Nucleus accumbens (tissue), 56 donors: ENCODE results near the gene TNFRSF14.
"Not testable (repeated sequence)": the region's sequence is repeated elsewhere in the genome, so short reads cannot be mapped to it uniquely, and the experiment has no call there.

ENCODE experiments used
- DNase-seq, 56 donors: peaks; one replicate each; lab custom pipeline; 2025; lab: John Stamatoyannopoulos, UW

The TNFRSF14 gene

DNA sequence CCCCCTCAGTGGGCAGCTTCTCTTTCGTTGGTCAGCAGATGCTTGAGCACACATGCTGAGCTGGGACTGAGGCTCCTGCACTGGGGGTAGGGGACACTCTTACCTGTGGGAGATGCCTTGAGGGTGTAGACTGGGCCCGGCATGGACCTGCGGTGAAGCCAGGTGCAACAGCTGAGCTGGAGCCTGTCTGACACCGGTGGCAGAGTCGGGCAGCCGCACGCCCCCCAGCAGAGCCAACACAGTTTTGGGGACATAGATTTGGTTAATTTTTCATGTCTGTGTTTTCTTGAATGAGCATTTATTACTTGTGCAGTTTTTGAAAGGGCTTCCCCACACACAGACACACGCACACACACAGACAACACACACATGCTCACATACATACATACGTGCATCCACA lies 20.2 kb upstream of the TNFRSF14 start:
- no peak for DNase-seq

DNA sequence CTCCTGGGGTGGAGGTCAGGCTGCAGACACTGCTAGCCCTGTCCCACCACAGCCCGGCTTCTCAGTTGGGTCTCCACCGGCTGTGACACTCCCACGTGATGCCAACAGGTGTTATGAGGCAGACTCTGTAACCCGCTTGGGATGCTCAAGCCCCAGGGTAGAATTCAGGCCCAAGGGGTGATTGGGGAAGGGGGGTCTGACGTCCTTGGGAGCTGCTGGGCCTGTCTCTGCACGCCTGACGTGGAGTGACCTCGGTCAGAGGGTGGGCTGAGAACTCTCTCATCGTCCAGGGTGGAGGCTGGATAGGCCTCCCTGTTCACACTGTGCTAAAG lies 18.4 kb upstream of the TNFRSF14 start:
- no peak for DNase-seq

DNA sequence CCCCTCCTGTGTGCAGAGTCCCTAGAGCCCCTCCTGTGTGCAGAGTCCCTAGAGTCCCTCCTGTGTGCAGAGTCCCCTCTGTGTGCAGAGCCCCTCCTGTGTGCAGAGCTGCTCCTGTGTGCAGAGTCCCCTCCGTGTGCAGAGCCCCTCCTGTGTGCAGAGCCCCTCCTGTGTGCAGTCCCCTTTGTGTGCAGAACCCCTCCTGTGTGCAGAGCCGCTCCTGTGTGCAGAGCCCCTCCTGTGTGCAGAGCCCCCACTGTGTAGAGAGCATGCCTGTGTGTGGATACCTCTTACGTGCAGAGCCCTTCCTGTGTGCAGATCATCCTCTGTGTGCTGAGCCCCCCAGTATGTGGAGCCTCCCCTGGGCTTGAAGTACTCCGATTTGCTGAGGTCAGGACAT lies 17.8 kb upstream of the TNFRSF14 start:
- DNase-seq = no peak

DNA sequence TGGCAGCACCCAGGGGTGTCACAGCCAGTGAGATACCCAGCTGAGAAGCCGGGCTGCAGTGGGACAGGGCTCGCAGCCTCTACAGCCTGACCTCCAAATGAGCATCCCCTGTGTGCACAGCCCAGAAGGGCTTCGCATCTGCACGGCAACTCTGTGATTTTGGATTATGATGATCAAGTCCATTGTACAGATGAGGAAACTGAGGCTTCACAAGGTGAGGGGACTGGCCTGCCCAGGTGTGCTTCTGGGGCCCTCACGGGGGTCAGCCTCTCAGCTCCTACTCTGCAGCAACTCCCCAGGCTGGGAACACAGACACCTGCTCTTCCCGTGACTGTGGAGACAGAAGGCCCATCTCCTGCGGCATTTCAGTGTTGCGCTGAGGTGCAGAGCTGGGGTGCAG lies 17.3 kb upstream of the TNFRSF14 start:
- DNase-seq = no peak

DNA sequence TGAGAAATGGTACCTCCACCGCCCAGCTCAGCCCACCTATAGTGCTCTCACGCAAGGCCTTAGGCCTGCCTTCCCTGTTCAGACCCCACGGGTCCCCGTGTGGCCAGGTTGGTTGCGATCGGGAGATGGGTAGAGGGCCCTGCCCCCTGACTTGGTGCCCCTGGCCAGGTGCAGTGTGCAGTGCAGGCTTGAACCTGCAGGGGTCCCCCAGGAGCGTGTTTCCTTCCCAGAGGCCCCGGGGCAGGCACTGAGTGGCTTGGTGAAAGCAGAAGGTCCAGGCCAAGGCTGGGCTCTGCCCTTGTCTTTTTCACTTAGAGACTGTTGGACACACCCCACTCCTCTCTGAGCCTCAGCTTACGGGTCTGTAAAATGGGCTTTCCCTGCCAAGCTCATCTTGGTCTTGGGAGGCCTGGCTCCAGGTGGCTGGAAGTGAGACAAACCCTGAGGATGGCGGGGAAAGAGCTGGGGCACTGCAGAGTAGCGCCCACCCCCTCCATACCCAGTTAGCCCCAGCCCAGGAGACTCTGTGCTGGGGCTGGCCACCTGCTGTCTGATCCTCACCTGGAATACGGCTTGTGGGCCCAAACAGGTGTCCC lies 16.8 kb upstream of the TNFRSF14 start:
- no peak for DNase-seq

DNA sequence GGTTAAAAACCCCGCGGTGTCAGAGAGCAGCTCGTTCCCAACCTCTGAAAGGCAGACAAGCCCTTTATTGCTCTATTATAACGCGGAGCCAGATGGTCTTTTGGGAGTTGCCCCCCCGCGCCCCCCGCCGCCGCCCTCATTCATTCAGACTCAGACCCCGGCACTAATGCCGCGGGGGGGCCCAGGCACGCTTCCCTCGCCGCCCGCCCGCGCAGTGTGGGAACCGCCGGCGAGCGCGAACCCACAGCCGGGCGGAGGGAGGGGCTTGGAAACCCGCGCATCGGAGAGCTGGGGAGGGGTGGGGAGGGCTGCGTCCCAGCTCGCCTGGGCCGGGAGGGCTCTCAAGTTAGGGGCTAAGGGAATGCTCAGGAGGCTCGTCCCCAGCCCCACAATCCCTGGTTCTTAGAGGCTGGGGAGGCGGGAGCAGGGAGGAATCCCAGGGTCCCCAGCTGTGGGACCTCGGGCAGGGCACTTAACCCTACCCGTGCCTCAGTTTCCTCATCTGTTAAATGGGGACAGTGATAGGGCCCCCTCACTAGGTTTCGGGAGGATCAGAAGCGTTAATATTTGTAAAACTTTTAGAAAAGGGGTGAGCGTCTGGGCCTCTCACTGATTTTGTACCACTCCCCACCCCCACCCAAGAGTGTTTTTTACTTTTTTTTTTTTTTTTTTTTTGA lies 15.2 kb upstream of the TNFRSF14 start:
- DNase-seq = peak in 9 of 56 donors; percentile 9 to 47 (median 27)

DNA sequence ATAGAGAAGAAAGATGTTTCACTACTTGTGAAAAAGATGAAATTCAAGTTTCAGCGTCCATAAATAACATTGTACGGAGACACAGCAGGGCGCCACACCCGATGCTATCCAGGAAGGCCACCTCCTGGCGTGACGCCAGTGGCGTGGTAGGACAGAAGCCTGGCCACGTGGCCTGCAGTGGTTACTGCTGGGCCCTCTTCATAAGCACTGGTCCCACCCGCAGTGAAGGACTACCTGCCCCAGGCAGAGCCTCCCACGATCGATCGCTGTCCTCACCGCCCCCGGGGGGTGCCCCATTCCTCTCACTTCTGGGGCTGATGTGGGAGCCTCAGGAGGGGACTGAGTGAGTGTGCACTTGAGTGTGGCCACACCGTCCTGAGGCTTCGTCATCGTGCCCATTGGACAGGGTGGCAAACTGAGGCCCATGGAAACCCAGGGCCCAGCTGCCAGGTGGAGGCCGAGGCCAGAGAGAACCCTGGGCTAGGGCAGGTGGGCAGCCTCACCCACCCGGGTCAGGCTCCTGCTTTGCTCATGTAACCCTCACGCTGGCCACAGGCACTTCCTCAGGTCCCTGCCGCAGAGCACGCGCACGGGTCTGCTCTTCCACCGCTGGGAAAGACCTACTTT lies 14.4 kb upstream of the TNFRSF14 start:
- DNase-seq = no peak

DNA sequence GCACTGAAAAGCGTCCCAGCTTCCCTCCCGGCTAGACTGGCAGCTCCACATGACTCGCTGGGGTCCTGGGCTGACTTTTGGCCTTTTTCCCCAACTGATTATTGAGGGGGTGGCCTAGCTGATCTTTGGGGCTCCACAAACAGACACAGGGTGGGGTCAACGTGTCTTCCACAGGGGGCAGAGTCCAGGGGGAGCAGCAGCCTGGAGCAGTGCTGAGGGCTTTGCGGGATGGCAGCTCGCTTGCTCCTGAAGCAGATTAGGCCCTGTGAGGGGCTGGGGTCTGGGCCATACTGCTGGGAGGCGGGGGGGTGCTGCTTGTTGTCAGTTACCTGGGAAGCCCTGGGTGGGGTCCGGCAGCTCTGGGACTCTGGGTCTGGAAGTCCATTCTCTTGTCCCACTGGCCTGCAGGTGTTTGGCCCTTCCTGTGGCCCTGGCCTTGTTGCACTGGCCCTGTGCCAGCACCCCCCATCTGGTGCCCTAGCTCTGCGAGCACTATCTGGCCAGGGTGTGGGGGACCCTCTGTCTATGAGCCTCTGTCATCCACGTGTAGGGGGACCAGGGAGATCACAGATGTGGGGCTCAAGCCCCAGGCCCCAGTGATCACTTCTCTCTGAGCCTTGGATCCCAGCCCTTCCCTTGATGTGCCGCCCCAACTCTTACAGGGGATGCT lies 13.8 kb upstream of the TNFRSF14 start:
- DNase-seq = no peak

DNA sequence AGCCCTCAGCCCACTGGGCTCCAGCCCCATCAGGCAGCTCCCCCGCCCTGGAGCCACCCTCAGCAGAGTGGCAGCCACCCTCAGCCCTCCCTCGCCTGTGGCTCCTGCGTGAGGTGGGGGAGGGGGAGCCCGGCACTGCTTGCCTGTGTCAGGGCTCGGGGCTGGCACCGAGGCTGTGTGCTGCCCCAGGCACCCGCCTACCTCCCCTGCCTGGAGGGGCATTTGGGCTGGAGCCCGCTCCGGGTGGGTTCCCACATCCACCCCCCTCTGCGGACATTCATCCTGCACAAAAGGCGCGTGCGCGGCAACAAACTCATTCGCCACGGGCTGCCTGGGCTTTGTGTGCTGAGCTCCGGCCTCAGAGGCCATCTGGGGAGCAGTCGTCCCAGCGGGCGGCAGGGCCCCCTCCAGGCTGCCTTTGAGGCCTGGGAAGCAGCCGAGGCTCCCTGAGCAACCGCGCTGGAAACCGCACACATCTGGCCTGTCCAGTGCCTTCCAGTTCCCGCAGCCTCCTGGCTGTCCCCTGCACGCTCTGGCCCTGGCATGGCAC lies 12.6 kb upstream of the TNFRSF14 start:
- peak in 47 of 56 donors; percentile 8 to 84 (median 62) for DNase-seq

DNA sequence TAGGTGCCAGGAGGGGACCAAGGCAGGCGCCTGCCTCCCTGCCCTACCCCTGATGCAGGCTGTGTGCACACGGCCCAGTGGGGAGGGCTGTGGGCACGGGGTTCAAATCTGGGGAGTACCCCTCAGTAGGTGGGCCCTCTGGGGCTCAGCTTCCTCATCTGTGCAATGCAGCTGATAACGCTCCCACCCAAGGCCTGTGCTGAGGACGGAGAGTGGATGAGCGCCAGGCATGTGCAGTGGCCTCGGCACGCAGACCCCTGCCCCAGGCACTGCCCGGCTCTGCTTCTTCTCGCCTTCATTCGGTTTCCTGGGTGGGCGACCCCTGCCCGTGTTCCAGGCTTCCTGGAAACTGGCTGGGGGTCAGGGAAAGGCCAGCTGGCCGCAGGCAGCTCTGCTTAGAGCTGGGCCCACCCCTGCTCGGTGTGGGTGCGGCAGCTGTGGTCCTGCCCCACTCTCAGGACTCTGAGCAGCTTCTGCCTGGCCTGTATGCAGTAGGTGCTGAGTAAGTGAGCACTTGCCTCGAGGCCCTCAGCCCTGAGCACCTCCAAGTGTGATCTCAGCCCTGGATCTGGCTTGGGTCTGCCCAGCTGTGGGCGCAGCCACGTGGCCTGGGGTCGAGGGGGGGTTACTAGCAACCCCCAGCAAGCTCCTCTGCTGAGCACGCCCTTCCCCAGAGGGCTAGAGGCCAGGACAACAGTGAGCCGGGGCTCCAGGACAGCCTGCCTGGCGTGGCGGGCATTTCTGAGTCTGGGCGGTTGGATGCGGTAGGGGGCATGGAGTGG lies 11.9 kb upstream of the TNFRSF14 start:
- peak in 24 of 56 donors; percentile 16 to 56 (median 38) for DNase-seq

DNA sequence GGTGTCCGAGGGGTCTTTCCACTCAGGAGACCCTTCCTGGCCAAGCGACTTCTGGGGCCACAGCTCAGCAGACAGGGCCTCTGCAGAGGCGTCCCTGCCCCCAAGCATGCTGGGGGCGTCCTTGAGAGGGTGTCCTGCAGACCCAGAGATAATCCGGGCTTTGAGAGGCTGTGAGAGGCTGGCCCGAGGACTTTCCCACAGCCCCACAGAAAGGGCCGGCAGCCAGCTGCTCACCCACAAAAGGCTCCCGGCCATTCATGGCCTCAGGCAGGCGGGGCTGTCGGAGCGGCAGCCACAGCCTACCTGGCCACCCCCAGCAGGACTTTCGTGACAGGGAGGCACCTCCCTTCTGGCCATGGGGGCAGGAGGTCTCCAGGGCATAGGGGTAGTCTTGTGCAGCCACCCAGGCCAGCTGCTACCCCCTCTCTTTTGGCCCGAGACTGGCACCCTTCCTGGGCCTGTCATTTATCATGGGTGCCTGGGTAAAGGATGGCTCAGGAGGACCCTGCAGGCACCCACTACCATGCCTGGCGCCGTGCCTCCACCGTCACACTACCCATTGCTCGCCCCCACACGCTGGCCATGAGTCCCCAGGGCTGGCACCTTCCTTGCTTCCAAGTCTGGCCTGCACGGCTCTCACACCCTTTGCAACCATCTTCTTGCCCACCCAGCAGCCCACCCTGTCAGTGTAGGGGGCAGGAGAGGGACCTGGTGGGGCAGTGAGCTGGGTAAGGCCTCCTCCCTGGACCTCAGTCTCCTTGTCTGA lies 11.1 kb upstream of the TNFRSF14 start:
- DNase-seq = peak in 22 of 56 donors; percentile 16 to 63 (median 44)

DNA sequence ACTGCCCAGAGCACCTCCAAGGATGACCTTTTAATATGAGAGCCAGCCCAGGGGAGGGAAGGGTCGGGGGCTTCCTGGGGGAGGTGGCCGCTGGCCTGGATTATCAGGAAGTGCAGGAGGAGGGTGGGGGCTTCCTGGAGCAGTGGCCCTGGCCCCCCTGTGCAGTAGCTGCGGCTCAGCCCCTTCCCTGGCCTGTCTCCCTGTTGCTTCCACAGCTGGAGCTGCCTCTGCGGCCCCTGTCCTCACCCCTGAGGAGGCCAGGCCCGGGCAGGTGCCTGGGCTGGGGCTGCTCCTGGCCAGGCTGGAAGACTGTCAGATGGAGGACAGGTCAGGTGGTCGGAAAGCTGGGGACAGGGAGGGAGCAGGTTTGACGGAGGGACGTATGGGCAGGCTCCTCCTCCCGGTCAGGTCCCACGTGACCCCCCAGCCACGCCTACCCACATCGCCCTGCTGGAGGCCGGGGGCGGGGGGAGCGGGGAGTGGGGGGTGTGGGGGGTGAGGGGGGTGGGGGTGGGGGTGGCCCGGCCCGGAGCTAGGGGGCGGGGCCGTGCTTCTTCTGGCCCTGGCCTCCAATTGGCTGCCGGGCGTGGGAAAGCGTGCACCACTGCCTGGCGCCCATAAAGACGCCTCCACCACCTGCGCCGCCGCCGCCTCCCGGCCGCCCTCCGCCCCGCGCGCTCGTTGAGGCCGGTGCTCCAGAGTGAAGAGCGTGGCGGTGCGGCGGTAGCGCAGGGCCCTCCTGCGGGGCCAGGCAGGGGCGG lies 10.2 kb upstream of the TNFRSF14 start:
- peak in 52 of 56 donors; percentile 19 to 88 (median 66) for DNase-seq

DNA sequence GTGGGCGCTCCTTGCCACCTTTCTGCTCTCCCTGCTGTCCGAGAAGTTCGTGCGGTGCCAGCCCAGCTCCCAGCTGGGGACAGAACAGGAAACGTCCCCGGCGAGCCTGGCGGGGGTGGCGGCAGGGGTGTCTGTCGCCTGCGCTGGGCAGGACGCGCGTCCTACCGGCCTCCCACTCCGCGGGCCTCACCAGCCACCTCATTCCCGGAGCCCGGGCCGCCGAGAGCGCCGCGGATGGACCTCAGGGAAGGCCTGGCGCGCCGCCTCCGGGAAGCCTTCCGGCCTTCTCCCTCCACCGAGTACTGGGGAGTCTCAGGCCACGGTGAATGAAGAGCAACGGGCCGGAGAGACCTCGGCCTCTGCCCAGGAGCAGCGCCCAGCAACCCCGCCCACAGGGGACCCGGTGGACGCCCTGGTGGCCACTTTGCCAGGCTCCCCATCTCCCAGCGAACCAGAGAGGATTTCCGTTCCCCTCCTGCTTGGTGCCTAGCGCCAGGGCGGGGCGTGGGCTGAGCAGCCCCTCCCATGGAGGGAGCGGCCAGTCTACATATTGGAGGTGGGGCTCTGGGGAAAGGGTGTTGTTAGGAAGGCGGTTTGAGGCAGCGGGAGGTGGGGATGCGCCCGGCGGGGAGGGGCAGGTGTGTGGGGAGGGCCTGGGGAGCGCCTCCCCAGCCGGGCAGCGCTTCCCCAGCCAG lies 9.5 kb upstream of the TNFRSF14 start:
- DNase-seq = peak in 36 of 56 donors; percentile 16 to 72 (median 36)

DNA sequence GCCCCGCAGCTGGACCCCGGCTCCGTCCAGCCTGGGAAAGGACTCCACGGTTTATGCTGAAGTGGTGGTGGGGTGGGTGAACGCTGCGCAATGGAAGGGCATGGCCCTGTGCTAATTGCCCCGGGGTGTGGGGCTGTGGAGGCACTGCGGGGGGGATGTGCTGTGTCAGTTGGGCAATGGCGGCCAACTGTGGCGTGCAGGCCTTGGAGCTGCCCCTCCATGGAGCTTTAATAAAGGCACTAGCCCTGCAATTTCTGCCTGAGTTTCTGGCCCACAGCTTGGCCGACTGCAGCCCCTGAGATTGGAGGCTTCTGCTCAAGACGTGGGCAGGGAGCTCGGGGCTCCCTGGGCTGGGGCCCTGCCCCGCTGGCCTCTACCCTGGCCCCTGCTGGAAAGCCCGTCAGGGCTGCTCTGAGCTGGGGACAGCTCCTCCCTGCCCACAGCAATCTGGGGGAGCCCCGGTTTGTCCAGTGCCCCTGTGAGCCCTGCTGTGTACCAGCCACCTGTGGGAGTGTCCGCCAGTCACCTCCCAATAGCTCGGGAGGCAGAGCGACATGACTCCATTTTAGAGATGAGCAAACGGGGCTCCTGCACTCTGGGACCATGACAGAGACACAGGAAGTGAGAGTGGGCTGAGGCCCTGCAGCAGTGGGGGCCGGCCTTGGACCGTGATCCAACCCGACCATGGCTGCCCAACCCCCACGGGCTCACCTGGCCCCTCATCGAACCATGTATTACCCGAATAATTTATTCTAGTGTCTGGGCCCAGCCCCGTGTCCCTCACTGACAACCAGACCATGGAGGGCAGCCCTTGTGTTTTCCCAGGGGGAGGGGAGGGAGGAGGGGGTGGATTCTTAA lies 8.7 kb upstream of the TNFRSF14 start:
- DNase-seq = peak in 3 of 56 donors; percentile 24 to 64 (median 52)

DNA sequence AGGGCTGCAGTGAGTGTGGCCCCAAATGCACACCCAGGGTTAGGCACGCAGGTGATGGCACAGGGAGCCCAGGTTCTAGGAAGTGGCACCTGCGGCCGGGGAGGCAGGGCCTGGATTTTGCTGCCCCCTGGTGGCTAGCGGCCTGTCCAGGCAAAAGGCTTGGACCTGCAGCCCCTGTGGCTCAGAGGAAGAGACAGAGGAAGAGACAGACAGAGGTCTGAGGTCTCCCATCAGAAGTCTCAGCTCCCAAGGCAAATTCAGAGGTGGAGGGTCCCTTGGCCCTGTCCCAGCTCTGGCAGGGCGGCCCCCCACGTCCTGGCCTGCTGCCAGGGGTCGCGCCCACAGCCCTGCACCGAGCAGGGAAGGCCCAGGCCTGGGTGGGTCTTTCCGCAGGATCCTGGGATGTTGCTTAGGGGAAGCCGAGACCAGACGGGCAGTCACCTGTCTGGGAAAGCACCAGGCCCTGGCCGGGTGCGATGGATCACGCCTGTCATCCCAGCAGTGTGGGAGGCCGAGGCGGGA lies 8.0 kb upstream of the TNFRSF14 start:
- DNase-seq = peak in 51 of 56 donors; percentile 25 to 82 (median 66)

DNA sequence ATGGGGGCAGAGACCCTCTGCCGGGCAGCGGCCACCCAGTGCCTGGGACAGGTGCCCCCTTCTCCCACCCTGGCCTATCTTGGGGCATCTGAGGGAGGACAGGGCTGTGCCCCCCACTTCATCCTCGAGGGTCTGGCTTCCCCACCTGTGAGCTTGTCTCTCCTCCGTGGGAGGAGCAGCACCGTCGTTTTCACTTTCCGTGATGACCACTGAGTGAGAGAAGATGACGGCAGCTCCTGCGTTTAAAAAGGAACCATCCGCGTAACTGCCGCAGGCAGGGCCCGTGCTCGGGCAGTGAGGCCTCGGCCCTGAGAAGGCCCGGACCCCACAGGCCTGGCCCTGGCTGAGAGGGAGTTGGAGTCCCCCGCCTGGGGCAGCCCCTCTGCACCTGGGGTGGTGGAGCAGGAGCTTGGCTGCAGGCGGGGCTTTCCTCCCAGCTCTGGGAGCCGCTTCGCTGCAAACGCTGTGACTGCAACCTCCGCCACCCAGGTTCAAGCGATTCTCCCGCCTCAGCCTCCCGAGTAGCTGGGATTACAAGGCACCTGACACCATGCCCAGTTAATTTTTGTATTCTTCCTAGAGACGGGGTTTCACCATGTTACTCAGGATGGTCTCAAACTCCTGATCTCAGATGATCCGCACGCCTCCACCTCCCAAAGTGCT lies 6.7 kb upstream of the TNFRSF14 start:
- DNase-seq = not testable (repeated sequence)
